ENCODE data around the gene DDX1.

- TF ChIP-seq POLR2A (IDR thresholded peaks at IDR 0.05) (no peak), CTCF (IDR thresholded peaks at IDR 0.05) (no peak), POLR2AphosphoS5 (IDR thresholded peaks at IDR 0.05) (no peak)
These were observed 35.9 kb upstream of the DDX1 start for GRCh38 chr2:15555760-15556193.
